Thoracic aorta (tissue), 2 donors: ENCODE data around the gene C1QC. TPM values are rescaled to one million over a fixed set of nuclear protein-coding genes. Genes with fewer than 3 reads are reported as not detected.

Experiments used
- ATAC-seq: fragments of 150-250 bp; one replicate; pipeline ENCODE4 v1.8.0; 2017; ENCODE audit warnings: low read depth; ENCODE audit not compliant: insufficient number of reproducible peaks, low FRiP score
- DNase-seq: peaks from one replicate; pipeline ENCODE4 v3.0.0-alpha.2; 2020; ENCODE audit warnings: low spot score
- H3K27ac ChIP-seq, 2 donors: fragments of 200-600 bp; sonication (generic); 1 replicate in 1 of 2; 2 replicates in 1 of 2; pipeline ENCODE4 v1.5.1; 2016; ENCODE audit warnings: mild to moderate bottlenecking in 2 of 2, moderate library complexity in 2 of 2
- H3K27me3 ChIP-seq: fragments of 200-600 bp; sonication (generic); replicated peaks from 2 replicates; pipeline ENCODE4 v1.6.0; 2016; ENCODE audit warnings: mild to moderate bottlenecking; ENCODE audit not compliant: insufficient read depth
- H3K36me3 ChIP-seq: fragments of 200-600 bp; sonication (generic); one replicate; pipeline ENCODE4 v1.5.1; 2016
- H3K4me1 ChIP-seq, 2 donors: fragments of 200-600 bp; sonication (generic); 1 replicate in 1 of 2; 2 replicates in 1 of 2; pipeline versions ENCODE4 v1.5.1 to v1.6.0; 2016; ENCODE audit warnings: low read depth in 2 of 2, mild to moderate bottlenecking in 1 of 2; ENCODE audit not compliant: control insufficient read depth in 1 of 2
- H3K4me3 ChIP-seq: fragments of 200-600 bp; sonication (generic); 2 replicates; pipeline ENCODE4 v1.5.1; 2016; ENCODE audit warnings: mild to moderate bottlenecking
- H3K9me3 ChIP-seq: fragments of 200-600 bp; sonication (generic); 2 replicates; pipeline ENCODE4 v1.5.1; 2016
- total RNA-seq, 2 donors: library from RNA; depleted of rRNA; stranded (reverse); fragments of >200 nt; gene quantifications; one replicate each; pipeline versions ENCODE4 v1.1.0 to v1.2.3, GENCODE V29; 2016
- TF ChIP-seq, protein P1 (sequence below): fragments of 200-600 bp; sonication (generic); IDR thresholded peaks from one replicate; pipeline ENCODE4 v1.5.1; 2019; ENCODE audit warnings: antibody characterized with exemption

C1QC gene
- total RNA-seq, 2 donors from 2014 or later: 241 to 542 TPM

DNA sequence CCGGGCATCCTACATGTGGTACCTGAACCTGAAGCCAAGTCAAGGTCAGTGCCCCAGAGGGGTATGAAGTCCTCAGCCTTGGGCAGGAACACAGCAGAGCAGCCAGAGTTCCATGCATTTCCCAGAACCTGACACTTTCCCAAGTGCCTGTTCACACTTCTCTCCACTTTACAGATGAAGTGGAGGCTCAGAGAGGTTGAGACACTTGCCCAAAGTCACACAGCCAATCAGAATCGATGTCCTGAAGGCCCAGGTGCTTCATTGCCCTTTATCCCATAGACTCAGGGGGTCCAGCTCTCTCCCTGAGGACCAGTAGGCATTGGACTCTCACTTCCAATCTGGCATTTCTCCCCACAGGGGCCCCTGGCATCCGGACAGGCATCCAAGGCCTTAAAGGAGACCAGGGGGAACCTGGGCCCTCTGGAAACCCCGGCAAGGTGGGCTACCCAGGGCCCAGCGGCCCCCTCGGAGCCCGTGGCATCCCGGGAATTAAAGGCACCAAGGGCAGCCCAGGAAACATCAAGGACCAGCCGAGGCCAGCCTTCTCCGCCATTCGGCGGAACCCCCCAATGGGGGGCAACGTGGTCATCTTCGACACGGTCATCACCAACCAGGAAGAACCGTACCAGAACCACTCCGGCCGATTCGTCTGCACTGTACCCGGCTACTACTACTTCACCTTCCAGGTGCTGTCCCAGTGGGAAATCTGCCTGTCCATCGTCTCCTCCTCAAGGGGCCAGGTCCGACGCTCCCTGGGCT lies 4.8 kb upstream of the C1QC start:
- TF ChIP-seq, protein P1, sequence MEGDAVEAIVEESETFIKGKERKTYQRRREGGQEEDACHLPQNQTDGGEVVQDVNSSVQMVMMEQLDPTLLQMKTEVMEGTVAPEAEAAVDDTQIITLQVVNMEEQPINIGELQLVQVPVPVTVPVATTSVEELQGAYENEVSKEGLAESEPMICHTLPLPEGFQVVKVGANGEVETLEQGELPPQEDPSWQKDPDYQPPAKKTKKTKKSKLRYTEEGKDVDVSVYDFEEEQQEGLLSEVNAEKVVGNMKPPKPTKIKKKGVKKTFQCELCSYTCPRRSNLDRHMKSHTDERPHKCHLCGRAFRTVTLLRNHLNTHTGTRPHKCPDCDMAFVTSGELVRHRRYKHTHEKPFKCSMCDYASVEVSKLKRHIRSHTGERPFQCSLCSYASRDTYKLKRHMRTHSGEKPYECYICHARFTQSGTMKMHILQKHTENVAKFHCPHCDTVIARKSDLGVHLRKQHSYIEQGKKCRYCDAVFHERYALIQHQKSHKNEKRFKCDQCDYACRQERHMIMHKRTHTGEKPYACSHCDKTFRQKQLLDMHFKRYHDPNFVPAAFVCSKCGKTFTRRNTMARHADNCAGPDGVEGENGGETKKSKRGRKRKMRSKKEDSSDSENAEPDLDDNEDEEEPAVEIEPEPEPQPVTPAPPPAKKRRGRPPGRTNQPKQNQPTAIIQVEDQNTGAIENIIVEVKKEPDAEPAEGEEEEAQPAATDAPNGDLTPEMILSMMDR: no peak
- ATAC-seq (no peak), DNase-seq (no peak)
- H3K27ac ChIP-seq: no peak overlapping the region
- H3K27me3 ChIP-seq: no peaks in the 10 kb centered on the region
- peak overlapping the region; percentile 60 for H3K4me3 ChIP-seq
- H3K4me1 ChIP-seq: peaks cover 0 to 2% of the 10 kb centered on the region in 2 donors
- no peaks in the 10 kb centered on the region for H3K36me3 ChIP-seq
- no peaks in the 10 kb centered on the region for H3K9me3 ChIP-seq

DNA sequence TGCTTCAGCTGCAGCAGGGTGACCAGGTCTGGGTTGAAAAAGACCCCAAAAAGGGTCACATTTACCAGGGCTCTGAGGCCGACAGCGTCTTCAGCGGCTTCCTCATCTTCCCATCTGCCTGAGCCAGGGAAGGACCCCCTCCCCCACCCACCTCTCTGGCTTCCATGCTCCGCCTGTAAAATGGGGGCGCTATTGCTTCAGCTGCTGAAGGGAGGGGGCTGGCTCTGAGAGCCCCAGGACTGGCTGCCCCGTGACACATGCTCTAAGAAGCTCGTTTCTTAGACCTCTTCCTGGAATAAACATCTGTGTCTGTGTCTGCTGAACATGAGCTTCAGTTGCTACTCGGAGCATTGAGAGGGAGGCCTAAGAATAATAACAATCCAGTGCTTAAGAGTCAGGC lies 4.1 kb upstream of the C1QC start:
- Histone ChIP-seq H3K4me3 (no peak overlapping the region), H3K36me3 (no peaks in the 10 kb centered on the region), H3K27ac (no peak overlapping the region), H3K9me3 (no peaks in the 10 kb centered on the region), H3K4me1 (peaks cover 0 to 2% of the 10 kb centered on the region in 2 donors), H3K27me3 (no peaks in the 10 kb centered on the region)
- TF ChIP-seq, protein P1: no peak
- DNase-seq: no peak
- ATAC-seq: no peak

GRCh38 chr1:22641247-22641646 lies 2.2 kb upstream of the C1QC start:
- no peaks in the 10 kb centered on the region for H3K36me3 ChIP-seq
- peaks cover 0 to 2% of the 10 kb centered on the region in 2 donors for H3K4me1 ChIP-seq
- TF ChIP-seq, protein P1: no peak
- no peak overlapping the region for H3K27ac ChIP-seq
- ATAC-seq (no peak), DNase-seq (no peak)
- H3K9me3 ChIP-seq: no peaks in the 10 kb centered on the region
- no peak overlapping the region for H3K4me3 ChIP-seq
- no peaks in the 10 kb centered on the region for H3K27me3 ChIP-seq

DNA sequence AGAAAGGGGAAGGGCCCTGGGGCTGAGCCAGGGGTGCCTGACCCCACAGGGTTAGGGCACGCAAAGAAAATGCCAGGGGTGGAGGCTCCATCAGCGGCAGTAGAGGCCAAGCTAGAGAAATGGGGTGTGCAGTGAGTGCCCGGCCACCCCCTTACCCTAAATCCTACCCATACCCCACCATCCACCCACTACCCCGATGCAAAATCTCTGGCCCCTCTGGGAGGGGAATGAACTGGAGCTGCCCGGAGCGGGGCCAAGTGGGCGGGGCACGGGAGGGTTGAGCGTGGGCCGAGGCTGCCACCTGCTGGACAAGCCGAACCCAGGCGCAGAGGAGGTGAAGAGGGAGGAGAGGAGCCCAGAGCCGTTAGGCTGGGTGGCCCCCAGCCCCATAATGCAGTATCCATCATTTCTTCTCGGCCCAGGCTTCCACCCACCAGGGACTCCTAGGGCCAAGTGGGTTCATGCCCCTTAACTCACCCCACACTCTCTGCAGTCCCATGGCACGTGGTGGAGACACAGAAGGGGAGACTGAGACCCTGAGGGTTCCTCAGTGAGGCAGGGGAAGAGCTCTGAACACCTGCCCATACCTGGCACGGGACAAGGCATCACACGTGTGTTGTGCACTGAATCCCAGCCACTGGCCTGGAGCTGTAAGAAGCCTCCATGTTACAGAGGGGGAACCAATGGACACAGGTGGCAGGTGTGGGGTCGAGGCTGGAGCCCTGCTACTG lies 1.4 kb upstream of the C1QC start:
- DNase-seq: peak; percentile 25
- Histone ChIP-seq H3K27me3 (no peaks in the 10 kb centered on the region), H3K4me3 (no peak overlapping the region), H3K9me3 (no peaks in the 10 kb centered on the region), H3K4me1 (peaks cover 0 to 2% of the 10 kb centered on the region in 2 donors), H3K27ac (no peak overlapping the region), H3K36me3 (no peaks in the 10 kb centered on the region)
- no peak for ATAC-seq
- TF ChIP-seq, protein P1: peak; percentile 94

DNA sequence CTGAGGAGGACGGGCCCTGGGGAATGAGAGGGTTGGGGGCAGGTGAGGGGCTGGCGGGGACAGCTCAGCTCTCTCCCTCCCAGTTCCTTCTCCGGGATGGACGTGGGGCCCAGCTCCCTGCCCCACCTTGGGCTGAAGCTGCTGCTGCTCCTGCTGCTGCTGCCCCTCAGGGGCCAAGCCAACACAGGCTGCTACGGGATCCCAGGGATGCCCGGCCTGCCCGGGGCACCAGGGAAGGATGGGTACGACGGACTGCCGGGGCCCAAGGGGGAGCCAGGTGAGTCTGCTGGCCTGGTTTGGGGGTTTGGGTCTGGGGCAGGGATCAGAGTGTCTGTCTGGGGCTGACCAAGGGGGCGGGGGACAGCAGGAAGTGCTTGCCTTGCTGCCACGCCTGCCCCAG lies 495 bp downstream of the C1QC start:
- H3K4me3 ChIP-seq: peak overlapping the region; percentile 61
- DNase-seq (no peak), ATAC-seq (no peak)
- no peaks in the 10 kb centered on the region for H3K36me3 ChIP-seq
- H3K9me3 ChIP-seq: no peaks in the 10 kb centered on the region
- peaks cover 0 to 2% of the 10 kb centered on the region in 2 donors for H3K4me1 ChIP-seq
- no peak overlapping the region for H3K27ac ChIP-seq
- no peaks in the 10 kb centered on the region for H3K27me3 ChIP-seq
- TF ChIP-seq, protein P1: no peak
